Femur (tissue), 1 donor: ENCODE measurements around the gene PLEKHM1.
"Not testable (repeated sequence)": the region's sequence is repeated elsewhere in the genome, so short reads cannot be mapped to it uniquely, and the experiment has no call there.

Experiments
- DNase-seq: peaks from one replicate; pipeline ENCODE4 v3.0.0-alpha.2; 2017

PLEKHM1 gene

DNA sequence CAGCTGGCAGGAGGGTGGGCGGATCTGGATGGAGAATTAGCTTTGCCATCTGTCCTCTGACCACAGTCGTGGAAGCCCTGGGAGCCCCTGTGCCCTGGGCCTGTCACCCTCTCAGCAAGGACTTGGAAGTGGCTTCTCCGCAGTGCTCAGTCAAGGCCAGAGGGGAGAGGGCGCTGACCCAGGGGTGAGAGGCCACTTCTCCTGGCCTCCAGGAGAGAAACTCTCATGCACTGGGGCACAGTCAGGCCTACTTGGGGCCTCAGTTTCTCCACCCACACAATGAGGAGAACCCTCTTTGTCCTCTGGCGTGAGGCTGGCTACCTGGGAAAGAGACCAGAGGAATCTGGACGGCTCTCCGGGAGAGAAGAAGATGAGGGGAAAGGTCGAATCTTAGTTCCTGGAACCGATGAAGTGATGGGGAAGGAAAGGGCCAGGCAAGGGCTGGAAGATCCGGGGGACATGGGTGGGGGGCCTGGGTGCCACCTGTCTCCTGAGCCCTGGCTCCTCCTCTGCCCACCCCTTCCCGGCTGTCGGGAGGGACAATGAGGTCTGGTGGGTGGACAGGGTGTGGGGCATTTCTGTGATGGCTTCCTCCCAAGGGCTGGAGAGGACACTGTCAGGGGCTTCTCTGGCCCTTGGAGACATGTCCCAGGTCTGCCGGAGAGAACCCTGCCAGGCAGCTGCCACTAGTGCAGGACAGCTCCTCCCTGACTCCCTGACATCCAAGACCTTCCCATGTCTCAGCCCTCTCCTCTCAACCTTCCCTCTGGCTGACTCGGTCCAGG is 48.8 kb downstream of the PLEKHM1 start:
- DNase-seq, result no peak

DNA sequence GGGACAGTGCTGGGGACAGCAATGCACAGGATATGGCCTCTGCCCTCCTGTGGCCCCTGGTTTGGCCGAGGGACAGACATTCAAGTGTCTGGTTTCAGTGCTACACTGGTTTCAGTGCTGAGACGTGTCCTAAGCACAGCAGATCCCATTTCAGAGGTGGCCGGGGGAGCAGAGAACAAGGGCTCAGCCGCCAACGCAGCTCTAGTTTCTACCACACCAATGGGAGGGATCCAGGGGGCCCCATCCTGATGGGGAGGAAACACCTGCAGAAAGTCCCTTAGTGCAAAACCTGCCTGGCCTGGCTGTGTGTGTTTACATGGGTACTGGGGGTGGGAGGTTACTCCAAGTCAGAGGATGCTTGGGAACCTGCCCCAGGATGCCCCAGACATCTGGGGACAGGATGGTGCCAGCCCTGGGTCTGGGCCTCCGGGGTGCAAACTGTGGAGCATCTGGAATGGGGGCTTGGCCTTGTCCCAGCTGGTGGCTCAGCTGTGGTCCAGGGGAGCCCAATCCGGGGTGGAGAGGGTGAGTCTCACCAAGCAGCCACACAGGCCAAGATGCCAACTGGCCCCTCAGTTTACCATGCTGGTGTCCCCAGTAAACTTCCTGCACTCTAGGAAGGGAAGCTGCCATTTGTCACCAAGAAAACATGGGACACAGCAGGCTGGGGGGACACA is 49.5 kb downstream of the PLEKHM1 start:
- not testable (repeated sequence) for DNase-seq

DNA sequence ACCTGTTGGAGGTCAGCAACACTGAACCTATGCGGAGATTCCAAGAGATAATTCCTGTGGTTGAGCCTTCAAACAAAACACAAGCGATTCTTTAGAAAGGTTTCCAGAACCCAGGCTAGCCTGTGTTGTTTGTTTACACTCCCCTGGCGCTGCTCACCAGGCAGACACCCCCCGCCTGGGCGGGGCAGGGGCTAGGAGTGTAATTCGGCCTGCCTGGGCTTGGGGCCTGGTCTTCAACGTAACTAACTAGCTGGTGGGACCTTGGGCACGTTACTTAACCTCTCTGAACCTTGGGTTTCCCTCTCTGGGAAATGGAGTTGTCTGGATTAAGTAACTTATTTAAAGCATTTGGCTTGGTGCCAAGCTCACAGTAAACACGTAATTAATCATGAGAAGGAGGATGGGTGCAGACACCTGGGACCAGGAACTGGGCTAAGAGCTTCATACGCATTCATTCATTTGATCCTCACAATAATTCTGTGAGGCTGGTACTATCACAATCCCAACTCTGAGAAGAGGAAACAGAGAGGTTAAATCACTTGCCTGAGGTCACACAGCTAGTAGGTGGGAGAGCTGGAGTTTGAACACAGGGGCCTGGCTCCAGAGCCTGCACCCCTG is 50.3 kb downstream of the PLEKHM1 start:
- DNase-seq, result no peak

DNA sequence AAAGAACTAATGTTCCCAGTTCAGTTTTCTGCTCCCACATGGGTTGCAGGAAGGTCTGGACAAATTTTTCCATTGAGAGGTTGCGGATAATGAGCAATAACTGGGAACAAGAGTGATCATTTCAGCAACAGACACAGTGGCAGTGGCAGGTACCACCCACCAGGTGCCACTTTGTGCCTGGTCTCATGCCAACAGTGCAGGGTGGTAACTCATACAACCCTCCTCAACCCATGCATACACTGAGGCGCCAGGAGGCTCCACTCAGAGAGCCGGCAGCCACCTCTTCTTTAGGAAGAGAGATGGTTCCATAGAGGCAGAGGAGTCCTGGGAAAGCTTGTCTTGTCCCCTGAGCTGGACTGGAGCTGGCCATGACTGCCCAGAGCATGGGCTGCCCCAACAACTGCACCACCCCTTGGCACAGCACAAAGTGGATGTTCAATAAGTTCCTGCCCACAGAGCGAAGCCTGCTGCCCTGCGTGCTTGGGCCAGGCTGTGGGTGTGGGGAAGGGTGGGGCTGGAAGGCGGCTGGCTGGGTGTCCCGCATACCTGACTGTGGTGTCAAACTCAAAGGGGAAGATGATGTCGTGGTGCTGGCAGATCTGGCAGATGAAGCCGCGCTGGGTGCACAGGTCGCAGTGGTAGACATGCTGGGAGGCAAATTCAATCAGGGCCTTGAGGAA is 51.5 kb downstream of the PLEKHM1 start:
- DNase-seq, result no peak

DNA sequence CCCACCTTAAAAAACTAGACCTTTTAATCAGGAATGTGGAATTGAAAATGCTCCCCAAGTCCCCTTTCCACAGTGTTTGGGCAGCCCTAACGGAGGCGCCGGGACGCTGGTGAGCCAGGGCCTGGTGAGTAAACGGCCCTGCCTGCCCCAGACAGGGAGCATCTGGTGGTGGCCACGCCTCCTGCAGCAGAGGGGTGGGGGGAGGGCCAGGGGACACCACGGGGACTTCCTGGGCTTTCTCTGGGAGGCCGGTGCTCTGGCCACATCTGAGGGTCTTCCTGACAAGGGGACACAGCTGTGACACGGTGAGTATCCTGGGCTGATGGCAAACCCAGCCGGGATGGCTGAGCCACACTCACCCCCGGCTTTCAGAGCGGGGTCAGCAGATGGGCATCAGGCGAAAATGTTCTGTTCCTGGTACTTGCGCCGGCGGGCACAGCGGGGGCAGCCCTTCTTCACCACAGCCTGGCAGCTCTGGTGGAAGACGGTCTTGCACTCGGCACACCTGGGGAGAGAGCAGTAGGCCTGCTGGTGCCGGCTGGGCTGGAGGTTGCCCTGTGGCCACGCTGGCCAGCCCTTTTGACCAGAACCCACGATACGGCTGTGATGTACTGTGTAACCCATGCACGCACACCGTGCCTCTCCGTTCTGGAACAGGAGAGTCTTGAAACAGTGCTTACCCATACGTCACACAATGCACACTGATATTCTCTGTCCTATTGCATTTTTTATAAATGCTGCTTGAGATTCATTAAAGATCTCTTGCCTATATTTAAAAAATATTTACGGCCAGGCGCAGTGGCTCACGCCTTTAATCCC is 52.8 kb downstream of the PLEKHM1 start:
- no peak for DNase-seq

DNA sequence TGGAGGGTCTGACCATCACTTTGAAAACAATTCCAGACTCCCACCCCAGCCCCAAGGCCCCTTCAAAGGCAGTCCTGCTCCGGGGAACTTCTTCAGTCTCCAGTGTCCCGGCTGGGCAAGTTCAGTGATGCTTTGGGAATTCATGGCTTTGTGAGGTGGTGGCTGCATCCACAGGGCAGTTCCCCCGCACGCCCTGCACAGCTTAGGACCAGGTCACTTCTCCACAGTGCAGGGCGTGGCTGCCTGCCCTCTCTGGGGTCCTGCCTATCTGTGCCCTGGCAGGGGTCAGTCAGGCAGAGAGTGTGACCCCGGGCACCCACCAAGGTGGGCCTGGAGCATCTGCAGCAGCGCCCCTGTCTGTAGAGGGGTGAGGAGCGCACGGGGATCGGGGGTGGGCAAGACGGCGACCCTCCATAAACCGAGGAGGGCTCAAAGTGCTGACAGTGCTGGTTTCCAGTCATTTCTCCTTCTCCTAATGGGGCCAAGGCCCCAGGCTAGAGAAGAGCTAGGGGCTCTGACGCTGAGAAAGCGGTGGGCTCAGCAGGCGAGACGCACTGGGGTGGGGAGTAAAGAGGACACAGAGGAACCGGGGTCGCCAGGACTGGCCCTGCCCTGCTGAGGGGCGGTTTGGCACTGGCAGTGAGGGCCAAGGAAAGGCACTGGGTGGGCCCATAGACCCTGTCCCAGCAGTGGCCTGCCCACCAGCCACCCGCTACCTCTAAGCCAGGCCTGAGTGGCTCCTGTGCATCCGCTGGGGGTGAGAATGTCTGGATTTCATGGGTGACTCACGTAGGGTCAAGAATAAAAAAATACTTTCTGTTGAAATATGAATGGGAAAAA is 53.7 kb downstream of the PLEKHM1 start:
- no peak for DNase-seq

DNA sequence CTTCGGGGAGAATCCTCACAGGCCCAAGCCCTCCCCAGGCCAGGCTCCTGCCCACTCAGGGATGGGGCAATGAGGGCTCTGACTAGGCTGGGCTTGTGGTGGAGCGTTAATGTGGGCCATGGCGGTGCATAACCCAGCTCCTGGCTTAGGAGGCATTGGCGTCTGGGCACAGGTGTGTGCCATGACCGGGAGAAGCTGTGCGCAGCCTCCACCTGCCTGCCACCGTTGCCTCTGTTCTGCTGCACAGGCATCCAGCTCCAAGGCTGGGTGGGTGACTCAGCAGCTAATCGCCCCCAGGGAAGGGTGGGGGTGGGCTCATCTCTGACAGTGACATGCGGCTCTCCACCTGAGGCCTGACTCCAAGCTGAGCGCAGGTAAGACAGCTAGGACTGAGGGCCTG is 54.4 kb downstream of the PLEKHM1 start:
- DNase-seq, result no peak

DNA sequence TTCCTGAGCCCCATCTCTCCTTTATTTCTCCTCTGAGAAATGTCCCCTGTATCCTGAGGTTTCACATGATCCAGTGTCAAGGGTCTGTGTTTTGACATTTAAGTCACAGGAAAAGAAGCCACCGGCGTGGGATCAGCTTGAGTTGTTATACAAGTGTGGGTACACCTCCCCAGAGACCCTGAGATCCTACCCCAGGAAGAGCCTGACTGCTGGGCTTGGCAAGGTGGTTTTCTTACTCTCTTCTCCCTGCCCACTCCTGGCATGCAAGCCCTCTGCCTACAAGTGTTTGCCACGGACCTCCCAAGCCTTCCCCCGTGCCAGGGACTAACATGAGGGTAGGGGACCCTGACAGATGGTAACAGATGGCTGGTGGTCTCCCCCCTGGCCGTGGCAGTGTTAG is 55.0 kb downstream of the PLEKHM1 start:
- DNase-seq, result no peak

DNA sequence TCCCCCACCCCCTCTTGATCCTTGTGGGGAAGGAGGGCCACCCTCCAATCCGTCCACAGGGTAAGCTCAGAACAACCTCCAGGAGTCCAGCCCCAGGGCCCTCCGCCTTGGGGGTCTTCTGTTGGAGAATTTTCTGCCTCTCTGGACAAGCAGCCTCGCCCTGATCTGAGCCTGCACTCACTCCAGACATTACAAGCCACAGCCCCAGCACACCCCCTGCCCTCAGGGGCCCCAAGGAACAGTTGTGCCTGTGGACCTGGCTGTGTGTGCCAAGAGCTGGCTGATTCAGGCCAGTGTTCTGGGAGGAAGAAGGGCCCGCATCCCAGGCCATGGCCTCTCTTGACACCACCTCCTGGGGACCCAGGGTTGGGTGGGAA is 57.4 kb downstream of the PLEKHM1 start:
- no peak for DNase-seq

DNA sequence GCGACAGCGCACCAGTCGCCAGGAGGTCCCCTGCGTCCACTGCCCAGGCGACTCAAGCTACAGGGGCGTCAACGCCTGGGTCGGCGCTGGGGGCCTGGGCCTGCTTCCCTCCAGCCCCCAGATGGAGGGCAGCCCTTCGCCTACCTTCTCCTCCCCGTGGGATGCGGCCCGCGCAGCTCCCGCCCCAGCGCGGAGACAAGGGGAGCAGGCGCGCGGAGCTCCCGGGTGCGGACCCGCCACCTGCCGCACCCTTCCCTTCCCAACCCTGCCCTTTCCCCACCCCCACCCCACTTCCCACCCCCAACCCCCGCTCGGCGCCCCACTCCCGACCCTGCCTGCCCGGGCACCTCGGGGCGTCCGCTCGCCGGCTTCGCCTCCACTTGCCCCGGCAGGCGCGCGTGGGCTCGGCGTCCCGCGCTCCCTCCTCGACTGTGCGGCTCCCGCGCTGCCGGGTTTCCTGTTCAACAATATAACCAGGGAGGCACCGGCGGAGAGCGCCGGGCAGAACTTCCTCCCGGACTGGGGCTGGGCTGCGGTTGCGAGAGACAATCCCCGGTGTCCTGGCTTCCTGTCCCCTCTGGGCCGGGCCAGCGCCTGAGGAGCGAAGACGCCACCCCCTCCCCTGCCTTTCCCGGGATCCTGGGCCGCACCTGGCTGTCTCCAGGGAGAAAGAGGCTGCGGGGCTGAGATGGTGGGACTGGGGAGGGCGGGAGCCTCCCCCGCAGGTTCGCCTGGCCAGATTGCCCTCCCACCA is 57.9 kb downstream of the PLEKHM1 start, which contains the start of gene ARHGAP27:
Gene ARHGAP27 (minus strand): TSS at position 466 of the 754 bp plus-strand sequence. CDS start 2,591 bp downstream, outside the sequence.
- no peak for DNase-seq

DNA sequence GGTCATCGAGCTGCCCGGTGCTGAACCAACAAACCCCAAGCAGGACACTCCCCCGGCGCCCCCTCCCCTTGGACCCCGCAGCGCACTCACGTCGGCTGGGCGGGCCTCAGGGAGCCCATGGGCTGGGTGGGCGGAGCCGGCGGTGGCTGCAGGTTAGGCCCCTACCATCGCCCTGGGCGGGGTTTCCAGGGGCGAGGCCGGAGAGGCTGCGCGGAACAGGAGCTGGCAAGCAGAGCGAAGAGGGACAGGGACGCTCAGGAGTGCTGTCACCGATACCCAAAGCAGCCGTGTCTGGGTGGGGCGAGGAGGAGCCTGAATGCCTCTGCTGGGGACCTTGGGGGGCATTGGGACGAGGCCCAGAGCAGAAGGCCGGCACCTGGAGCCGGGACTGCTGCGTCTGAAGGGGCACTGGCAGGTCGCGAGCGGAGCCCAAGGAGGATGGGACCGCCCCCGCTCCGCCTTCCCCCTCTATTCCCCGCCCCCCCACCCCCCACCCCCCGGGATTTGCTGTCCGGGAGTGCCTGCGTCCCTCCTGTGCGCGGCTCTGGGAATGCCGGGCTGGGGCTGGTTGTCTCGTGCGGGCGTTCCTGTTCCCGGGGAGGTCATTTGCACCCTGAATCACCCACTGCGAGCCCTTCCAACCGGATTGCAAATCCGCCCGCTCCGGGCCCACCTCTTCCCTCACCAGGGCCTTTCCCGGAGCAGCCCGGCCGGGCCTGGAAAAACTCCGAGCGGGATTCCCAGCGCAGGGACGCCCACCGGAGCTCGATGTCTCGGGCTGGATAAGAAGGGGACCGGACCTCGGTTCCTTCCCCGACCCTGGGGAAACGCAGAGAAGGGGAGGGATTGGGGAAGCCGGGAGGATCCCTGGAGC is 58.8 kb downstream of the PLEKHM1 start:
- DNase-seq, result peak; percentile 59

DNA sequence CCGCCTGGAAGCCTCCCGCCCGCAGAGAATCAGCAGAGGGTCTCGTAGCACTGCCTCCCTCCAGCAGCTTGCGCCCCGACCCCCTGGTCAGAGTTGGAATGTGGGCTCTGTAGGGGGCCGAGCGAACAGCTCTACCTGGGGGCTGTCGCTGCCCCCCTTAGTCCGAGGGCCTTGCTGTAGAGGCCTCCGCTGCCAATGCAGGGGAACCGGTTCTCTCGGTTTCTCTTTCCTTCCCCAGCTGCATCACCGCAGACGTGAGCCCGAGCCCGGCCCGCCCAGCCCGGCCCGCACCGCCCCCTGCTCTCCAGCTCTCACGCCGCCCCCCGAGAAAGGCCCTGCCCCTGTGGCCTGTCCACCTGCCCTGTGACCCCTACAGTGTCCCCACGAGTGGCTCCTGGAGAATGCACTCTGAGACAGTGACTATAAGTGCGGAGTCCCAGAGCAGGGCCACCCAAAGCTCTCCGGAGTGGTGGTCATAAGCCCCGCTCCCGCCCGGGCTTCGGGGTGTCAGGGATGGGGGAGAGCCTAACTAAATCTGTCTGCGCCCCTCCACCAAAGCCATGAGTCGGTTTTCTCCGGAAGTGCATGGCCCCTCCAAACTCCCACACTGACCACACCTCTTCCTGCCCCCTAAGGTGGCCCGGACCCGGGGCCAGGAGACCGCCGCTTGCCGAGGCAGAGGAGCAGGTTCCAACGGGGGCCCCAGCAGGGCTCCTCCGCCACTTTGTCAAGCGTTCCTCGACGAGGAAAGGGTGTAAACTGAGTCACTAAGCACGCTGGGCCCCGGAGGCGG is 59.6 kb downstream of the PLEKHM1 start:
- DNase-seq, result peak; percentile 59

DNA sequence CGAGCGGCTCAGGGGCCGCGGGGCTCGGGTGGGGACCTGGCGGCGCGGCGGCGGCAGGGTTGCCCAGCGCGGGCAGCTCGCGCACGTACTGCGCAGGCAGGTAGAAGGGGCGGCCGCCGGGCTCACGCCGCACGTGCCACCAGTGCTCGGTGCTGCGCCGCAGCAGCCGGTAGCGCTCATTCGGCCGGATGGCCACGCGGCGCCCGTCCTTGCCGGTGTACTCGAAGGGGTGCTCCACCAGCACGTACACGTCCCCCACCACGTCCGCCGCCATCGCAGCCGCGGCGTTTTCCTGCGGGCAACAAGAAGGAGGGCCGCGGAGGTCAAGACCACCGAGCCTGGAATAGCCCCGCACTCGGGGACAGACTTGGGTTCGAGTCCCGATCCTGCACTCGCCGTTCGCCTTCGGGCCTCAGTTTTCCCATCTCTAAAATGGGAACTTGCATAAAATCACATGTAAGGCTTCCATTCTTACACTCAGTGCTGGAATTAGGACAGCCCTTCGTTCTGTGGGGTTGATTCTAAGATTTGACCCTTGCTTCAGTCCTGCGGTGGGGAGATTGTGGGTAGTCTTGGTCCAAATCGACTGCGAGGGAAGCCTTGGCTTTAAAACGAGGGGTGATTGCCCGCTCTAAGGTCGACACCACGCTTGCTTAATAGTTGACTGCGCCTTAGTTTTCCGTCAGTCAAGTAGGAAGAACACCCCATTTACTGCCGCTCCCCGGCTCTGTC is 60.3 kb downstream of the PLEKHM1 start:
- no peak for DNase-seq

DNA sequence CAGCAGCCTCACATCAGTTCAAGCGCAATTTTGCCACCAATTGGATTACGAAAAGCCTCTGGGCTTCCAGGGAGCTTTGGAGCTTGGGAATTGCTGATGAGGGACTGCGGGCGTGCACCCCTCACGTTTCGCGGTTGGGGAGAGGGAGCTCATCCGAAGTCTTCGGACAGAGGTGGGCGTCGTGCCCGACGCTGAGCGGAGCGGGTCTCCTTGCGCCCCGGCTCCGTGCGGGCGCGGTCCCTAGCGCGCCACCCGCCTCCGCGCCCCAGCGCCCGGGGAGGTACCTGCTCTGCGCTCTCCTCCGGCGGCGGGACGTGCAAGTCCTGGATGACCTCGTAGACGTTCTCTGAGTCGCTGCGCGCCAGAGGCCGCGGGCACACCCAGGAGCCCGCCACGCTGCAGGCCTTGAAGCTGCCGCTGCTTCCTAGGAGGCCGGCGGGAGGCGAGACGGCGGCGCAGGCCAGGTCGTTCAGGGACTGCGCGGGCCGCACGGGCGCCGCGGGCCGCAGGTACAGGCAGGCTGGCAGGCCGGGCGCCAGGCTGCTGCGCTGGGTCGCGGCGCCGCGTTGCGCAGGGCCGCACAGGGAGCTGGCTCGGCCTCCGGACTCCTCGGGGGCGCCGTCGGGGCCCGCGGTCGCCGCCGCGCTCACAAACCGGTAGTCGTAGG is 61.0 kb downstream of the PLEKHM1 start:
- DNase-seq, result no peak

DNA sequence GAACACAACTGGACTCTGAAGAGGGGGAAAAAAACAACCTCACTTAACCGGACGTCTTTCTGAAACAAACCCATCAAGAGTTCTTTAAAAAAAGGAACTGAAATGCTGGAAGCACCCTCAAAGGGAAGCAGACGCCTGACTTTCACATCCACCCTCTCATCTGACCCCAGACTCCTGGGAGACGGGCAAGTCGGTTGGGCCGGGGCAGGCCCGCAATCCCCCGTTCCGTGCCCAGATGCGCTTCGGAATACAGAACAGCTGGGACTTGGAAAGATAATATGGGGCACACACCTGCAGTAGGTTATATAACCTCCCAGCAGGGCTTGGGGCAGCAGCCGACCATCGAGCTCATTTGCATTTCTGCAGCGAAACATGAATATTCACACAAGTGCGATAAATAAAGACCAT is 61.6 kb downstream of the PLEKHM1 start:
- peak; percentile 47 for DNase-seq

DNA sequence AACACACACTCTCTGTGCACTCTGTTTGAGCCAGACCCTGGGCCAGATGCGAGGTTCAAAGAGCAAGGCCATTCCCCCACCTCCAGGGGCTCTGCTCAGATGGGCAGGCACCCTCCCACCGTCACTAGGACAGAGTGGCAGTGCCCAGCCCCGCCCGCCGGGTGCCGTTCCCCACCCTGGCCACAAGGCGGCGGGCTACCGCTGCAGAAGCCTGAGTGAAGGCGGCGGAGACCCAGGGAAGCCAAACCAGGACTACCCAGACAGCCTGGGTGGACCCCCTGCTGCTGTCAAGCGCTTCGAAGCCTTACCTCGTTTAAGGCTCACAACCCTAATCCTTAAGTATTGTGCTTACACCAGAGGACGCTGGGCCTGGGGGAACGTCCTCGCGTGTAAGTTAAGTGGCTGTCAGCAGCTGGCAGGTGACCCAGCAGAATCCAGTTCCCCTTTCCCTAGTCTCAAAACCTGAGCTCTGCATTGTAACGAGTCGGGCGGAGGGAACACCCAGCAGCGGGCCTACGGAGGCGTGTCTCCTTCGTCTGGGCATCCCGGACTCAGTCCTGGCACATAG is 62.4 kb downstream of the PLEKHM1 start:
- peak; percentile 78 for DNase-seq

DNA sequence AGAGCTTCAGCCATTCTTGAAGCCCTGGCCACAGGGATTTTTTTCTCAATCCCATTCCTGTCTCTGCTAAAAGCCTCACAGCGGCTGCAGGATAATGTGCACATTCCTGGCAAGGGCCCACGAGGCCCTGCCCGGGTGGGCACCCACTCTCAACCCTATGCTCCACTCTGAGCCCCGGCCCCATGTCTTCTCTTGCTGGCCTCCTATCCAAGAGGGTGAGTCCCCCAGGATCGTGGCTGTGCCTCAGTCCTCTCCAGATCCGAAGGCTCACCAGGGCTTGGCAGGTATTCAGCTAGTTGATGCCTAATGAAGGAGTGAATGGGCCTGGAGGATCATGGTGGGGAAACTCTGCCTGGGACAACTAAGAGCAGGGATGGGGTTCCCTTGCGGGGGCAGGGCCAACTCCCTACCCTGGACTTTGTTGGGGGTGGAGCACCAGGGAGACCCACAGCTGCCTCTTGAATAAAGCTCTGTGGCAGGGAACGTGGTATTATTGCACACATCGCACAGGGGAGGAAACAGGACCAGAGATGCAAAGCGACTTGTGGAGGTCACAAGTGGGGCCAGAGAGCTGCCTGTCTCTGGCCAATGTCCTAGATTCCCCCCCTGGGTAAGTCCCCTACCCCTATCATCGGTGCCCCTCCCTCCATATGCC is 63.2 kb downstream of the PLEKHM1 start:
- no peak for DNase-seq
